GM23338 (cell line): ENCODE data around the gene RPL13. TPM values are rescaled to one million over a fixed set of nuclear protein-coding genes. Genes with fewer than 3 reads are reported as not detected.

Experiments used
- ATAC-seq: fragments of 200-7000 bp; cut with Tn5 transposase; 3 replicates; pipeline ENCODE4 v1.9.1; 2020
- DNase-seq: peaks from one replicate; pipeline ENCODE4 v3.0.0-alpha.2; 2015; ENCODE audit warnings: low spot score
- H2AFZ ChIP-seq: fragments of 200-600 bp; sonication (generic); 2 replicates; pipeline ENCODE4 v1.8.0; 2016; ENCODE audit warnings: antibody characterized with exemption, mild to moderate bottlenecking, moderate library complexity
- H3F3A ChIP-seq: fragments of 200-600 bp; sonication (generic); replicated peaks from 2 replicates; pipeline ENCODE4 v1.8.0; 2017; ENCODE audit warnings: antibody characterized with exemption, mixed run types, low read depth
- H3K27ac ChIP-seq: fragments of 200-600 bp; sonication (generic); 2 replicates; pipeline ENCODE4 v1.6.1; 2016; ENCODE audit warnings: low read depth
- H3K27me3 ChIP-seq: fragments of 200-600 bp; sonication (generic); 2 replicates; pipeline ENCODE4 v1.8.0; 2016; ENCODE audit warnings: mild to moderate bottlenecking, mixed run types, moderate library complexity; ENCODE audit not compliant: insufficient read depth
- H3K36me3 ChIP-seq: fragments of 200-600 bp; sonication (generic); 2 replicates; pipeline ENCODE4 v1.8.0; 2016; ENCODE audit warnings: mild to moderate bottlenecking; ENCODE audit not compliant: insufficient read depth
- H3K4me1 ChIP-seq: fragments of 200-600 bp; sonication (generic); 2 replicates; pipeline ENCODE4 v1.8.0; 2016; ENCODE audit warnings: mild to moderate bottlenecking, moderate library complexity; ENCODE audit not compliant: insufficient read depth
- H3K4me2 ChIP-seq: fragments of 200-600 bp; sonication (generic); 2 replicates; pipeline ENCODE4 v1.7.1; 2017; ENCODE audit warnings: mixed run types
- H3K4me3 ChIP-seq: fragments of 200-600 bp; sonication (generic); 2 replicates; pipeline ENCODE4 v1.6.1; 2016; ENCODE audit warnings: mixed run types
- H3K79me2 ChIP-seq: fragments of 200-600 bp; sonication (generic); replicated peaks from 2 replicates; pipeline ENCODE4 v1.8.0; 2017; ENCODE audit warnings: mild to moderate bottlenecking; ENCODE audit not compliant: insufficient read depth
- H3K9me2 ChIP-seq: fragments of 200-600 bp; sonication (generic); 2 replicates; pipeline ENCODE4 v1.8.0; 2017; ENCODE audit not compliant: insufficient read depth
- H4K20me1 ChIP-seq: fragments of 200-600 bp; sonication (generic); replicated peaks from 2 replicates; pipeline ENCODE4 v1.8.0; 2017; ENCODE audit warnings: mild to moderate bottlenecking; ENCODE audit not compliant: insufficient read depth
- H3K27ac Mint-ChIP-seq: 2 replicates; pipeline ENCODE4 v1.8.0; 2020; ENCODE audit warnings: inconsistent platforms, mild to moderate bottlenecking, moderate library complexity, mixed read lengths
- H3K27me3 Mint-ChIP-seq: 3 replicates; pipeline ENCODE4 v1.8.0; 2022; ENCODE audit warnings: low read depth, mild to moderate bottlenecking, moderate library complexity, mixed read lengths, inconsistent platforms; ENCODE audit not compliant: insufficient read depth, poor library complexity
- H3K36me3 Mint-ChIP-seq: 3 replicates; pipeline ENCODE4 v1.8.0; 2021; ENCODE audit warnings: low read depth, mild to moderate bottlenecking, inconsistent platforms, moderate library complexity, mixed read lengths
- H3K4me1 Mint-ChIP-seq: 3 replicates; pipeline ENCODE4 v1.8.0; 2020; ENCODE audit warnings: mild to moderate bottlenecking, inconsistent platforms, mixed read lengths
- H3K4me3 Mint-ChIP-seq: 3 replicates; pipeline ENCODE4 v1.8.0; 2021; ENCODE audit warnings: moderate library complexity, mild to moderate bottlenecking, inconsistent platforms, mixed read lengths
- H3K9me3 Mint-ChIP-seq: 3 replicates; pipeline ENCODE4 v1.8.0; 2020; ENCODE audit warnings: moderate library complexity, mild to moderate bottlenecking, inconsistent platforms, mixed read lengths
- CREB1 ChIP-seq: fragments of 250-450 bp; sonication (Bioruptor Pico); IDR thresholded peaks from 2 replicates; pipeline ENCODE4 v1.5.0; 2020; ENCODE audit warnings: low read depth, mild to moderate bottlenecking, moderate library complexity
- EZH2 ChIP-seq: fragments of 200-600 bp; sonication (generic); IDR thresholded peaks from one replicate; pipeline ENCODE4 v1.8.0; 2017; ENCODE audit warnings: antibody characterized with exemption, mild to moderate bottlenecking, low read depth; ENCODE audit not compliant: unreplicated experiment
- JUNB ChIP-seq: IDR thresholded peaks from one replicate; pipeline ENCODE4 v1.6.1; 2016; ENCODE audit warnings: antibody characterized with exemption; ENCODE audit not compliant: unreplicated experiment
- POLR2AphosphoS5 ChIP-seq: IDR thresholded peaks from 2 replicates; pipeline ENCODE4 v1.6.1; 2016; ENCODE audit warnings: antibody characterized with exemption, low read depth
- ZNF114 ChIP-seq: fragments of 250-450 bp; sonication (Bioruptor Pico); IDR thresholded peaks from 2 replicates; pipeline ENCODE4 v1.5.0; 2020; ENCODE audit warnings: mild to moderate bottlenecking, moderate library complexity
- polyA plus RNA-seq: library from polyadenylated mRNA; unstranded; fragments of >200 nt; fragmentation: Nextera tagmentation; extraction: Ambion mirVana; gene quantifications from 2 replicates; pipeline ENCODE4 v1.2.1, GENCODE V29; 2016
- total RNA-seq: library from RNA; depleted of rRNA; stranded (reverse); fragments of >200 nt; shearing (Covaris generic); gene quantifications from 2 replicates; pipeline ENCODE4 v1.2.3, GENCODE V29; 2014
- TF ChIP-seq, protein P1 (sequence below): IDR thresholded peaks from one replicate; pipeline ENCODE4 v1.6.1; 2018; ENCODE audit warnings: antibody characterized with exemption; ENCODE audit not compliant: unreplicated experiment
- TF ChIP-seq, protein P2 (sequence below): IDR thresholded peaks from 2 replicates; pipeline ENCODE4 v1.6.1; 2016; ENCODE audit warnings: antibody characterized with exemption

Gene RPL13
- total and polyA plus RNA-seq, 2 experiments from 2014 or later: 3,489 to 3,617 TPM

DNA sequence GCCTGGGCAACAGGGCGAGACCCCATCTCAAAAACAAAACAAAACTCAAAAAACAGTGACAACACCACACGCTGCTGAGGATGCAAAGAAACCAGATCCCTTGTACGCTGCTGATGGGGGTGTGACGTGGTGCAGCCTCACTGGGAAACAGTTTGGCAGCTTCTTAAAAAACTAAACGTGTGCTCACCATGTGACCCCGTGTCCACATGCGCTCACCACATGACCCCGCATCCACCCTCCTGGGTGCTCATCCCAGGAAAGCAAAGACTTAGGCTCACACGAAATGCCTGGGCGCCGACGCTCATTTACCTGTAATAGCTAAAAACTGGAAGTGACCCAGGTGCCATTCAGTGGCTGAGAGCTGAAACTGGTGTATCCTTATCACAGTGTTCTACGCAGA is 19.9 kb upstream of the RPL13 start:
- Mint-ChIP-seq H3K4me1 (no peaks in the 10 kb centered on the region), H3K27ac (no peak overlapping the region), H3K36me3 (peaks cover 35% of the 10 kb centered on the region), H3K4me3 (no peak overlapping the region), H3K9me3 (no peaks in the 10 kb centered on the region), H3K27me3 (peaks cover 4% of the 10 kb centered on the region)
- TF ChIP-seq JUNB: no peak
- no peak for ATAC-seq
- H3F3A ChIP-seq: 0 out of 2 replicates have a peak, but pooled peaks cover 7% of the 10 kb centered on the region
- H3K27me3 ChIP-seq: no peaks in the 10 kb centered on the region
- H3K4me2 ChIP-seq: no peak overlapping the region
- H3K36me3 ChIP-seq: no peaks in the 10 kb centered on the region; the same call in none of the 2 replicates
- peaks cover 8% of the 10 kb centered on the region; the same call in 1 of the 2 replicates for H4K20me1 ChIP-seq
- H3K79me2 ChIP-seq: no peaks in the 10 kb centered on the region
- no peak overlapping the region for H3K27ac ChIP-seq
- H3K4me1 ChIP-seq: no peaks in the 10 kb centered on the region
- H2AFZ ChIP-seq: no peak overlapping the region
- H3K9me2 ChIP-seq: no peaks in the 10 kb centered on the region
- no peak for DNase-seq
- H3K4me3 ChIP-seq: no peak overlapping the region

- ATAC-seq (no peak; the same call in 2 of the 3 replicates), DNase-seq (no peak)
- no peak overlapping the region for H3K4me3 Mint-ChIP-seq
- no peak overlapping the region for H3K27ac Mint-ChIP-seq
- no peaks in the 10 kb centered on the region for H3K4me1 ChIP-seq
- no peaks in the 10 kb centered on the region for H3K9me3 Mint-ChIP-seq
- H2AFZ ChIP-seq: no peak overlapping the region
- H3K9me2 ChIP-seq: no peaks in the 10 kb centered on the region
- H3F3A ChIP-seq: 0 out of 2 replicates have a peak, but pooled peaks cover 7% of the 10 kb centered on the region
- no peak overlapping the region for H3K4me3 ChIP-seq
- no peaks in the 10 kb centered on the region for H3K4me1 Mint-ChIP-seq
- no peak overlapping the region for H3K27ac ChIP-seq
- no peaks in the 10 kb centered on the region for H3K79me2 ChIP-seq
- no peak overlapping the region for H3K4me2 ChIP-seq
- H3K27me3 Mint-ChIP-seq: peaks cover 4% of the 10 kb centered on the region
- peaks cover 33% of the 10 kb centered on the region for H3K36me3 Mint-ChIP-seq
- no peaks in the 10 kb centered on the region for H3K27me3 ChIP-seq
- H4K20me1 ChIP-seq: peaks cover 8% of the 10 kb centered on the region; the same call in 1 of the 2 replicates
- H3K36me3 ChIP-seq: no peaks in the 10 kb centered on the region; the same call in 1 of the 2 replicates
- TF ChIP-seq EZH2 (no peak), POLR2AphosphoS5 (no peak), ZNF114 (CRISPR knock-in tag) (no peak)
- TF ChIP-seq, protein P1, sequence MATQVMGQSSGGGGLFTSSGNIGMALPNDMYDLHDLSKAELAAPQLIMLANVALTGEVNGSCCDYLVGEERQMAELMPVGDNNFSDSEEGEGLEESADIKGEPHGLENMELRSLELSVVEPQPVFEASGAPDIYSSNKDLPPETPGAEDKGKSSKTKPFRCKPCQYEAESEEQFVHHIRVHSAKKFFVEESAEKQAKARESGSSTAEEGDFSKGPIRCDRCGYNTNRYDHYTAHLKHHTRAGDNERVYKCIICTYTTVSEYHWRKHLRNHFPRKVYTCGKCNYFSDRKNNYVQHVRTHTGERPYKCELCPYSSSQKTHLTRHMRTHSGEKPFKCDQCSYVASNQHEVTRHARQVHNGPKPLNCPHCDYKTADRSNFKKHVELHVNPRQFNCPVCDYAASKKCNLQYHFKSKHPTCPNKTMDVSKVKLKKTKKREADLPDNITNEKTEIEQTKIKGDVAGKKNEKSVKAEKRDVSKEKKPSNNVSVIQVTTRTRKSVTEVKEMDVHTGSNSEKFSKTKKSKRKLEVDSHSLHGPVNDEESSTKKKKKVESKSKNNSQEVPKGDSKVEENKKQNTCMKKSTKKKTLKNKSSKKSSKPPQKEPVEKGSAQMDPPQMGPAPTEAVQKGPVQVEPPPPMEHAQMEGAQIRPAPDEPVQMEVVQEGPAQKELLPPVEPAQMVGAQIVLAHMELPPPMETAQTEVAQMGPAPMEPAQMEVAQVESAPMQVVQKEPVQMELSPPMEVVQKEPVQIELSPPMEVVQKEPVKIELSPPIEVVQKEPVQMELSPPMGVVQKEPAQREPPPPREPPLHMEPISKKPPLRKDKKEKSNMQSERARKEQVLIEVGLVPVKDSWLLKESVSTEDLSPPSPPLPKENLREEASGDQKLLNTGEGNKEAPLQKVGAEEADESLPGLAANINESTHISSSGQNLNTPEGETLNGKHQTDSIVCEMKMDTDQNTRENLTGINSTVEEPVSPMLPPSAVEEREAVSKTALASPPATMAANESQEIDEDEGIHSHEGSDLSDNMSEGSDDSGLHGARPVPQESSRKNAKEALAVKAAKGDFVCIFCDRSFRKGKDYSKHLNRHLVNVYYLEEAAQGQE: no peak
Observed at GRCh38 chr16:89541792-89542191, 18.7 kb upstream of the RPL13 start.

GRCh38 chr16:89544113-89544512 is 16.4 kb upstream of the RPL13 start:
- peaks cover 8% of the 10 kb centered on the region; the same call in 1 of the 2 replicates for H4K20me1 ChIP-seq
- no peak for DNase-seq
- Mint-ChIP-seq H3K36me3 (peaks cover 44% of the 10 kb centered on the region), H3K27me3 (peaks cover 8% of the 10 kb centered on the region), H3K4me1 (no peaks in the 10 kb centered on the region), H3K27ac (no peak overlapping the region), H3K4me3 (no peak overlapping the region), H3K9me3 (no peaks in the 10 kb centered on the region)
- H3K27ac ChIP-seq: no peak overlapping the region
- H3K27me3 ChIP-seq: no peaks in the 10 kb centered on the region
- H3K4me3 ChIP-seq: no peak overlapping the region
- H3K79me2 ChIP-seq: no peaks in the 10 kb centered on the region
- H2AFZ ChIP-seq: no peak overlapping the region
- H3K4me2 ChIP-seq: no peak overlapping the region
- ATAC-seq: no peak
- H3K9me2 ChIP-seq: no peaks in the 10 kb centered on the region
- no peaks in the 10 kb centered on the region for H3K4me1 ChIP-seq
- peaks cover 10% of the 10 kb centered on the region for H3K36me3 ChIP-seq
- 0 out of 2 replicates have a peak, but pooled peaks cover 7% of the 10 kb centered on the region for H3F3A ChIP-seq
- TF ChIP-seq CREB1 (CRISPR knock-in tag) (no peak), ZNF114 (CRISPR knock-in tag) (no peak)
- TF ChIP-seq, protein P2, sequence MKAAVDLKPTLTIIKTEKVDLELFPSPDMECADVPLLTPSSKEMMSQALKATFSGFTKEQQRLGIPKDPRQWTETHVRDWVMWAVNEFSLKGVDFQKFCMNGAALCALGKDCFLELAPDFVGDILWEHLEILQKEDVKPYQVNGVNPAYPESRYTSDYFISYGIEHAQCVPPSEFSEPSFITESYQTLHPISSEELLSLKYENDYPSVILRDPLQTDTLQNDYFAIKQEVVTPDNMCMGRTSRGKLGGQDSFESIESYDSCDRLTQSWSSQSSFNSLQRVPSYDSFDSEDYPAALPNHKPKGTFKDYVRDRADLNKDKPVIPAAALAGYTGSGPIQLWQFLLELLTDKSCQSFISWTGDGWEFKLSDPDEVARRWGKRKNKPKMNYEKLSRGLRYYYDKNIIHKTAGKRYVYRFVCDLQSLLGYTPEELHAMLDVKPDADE: no peak
